Measurements from ENCODE around the gene NFATC2. TPM values are rescaled to one million over a fixed set of nuclear protein-coding genes. Genes with fewer than 3 reads are reported as not detected.

NFATC2 gene
- total and polyA plus RNA-seq, 8 donors: 1.5 to 8.3 (median 4.3) TPM

- Histone ChIP-seq H3K27me3 (no peaks in the 10 kb centered on the region), H3K4me3 (no peak overlapping the region), H3K4me1 (no peaks in the 10 kb centered on the region), H3K27ac (no peak overlapping the region), H3K36me3 (no peaks in the 10 kb centered on the region), H3K9me3 (no peaks in the 10 kb centered on the region)
- 87 to 88% methylated on average over 4 of the region's 4 CpGs for WGBS, 2 donors
- no peak for TF ChIP-seq CTCF (IDR thresholded peaks at IDR 0.05)
- FAIRE-seq (no peak), ATAC-seq (no peak), DNase-seq (no peak)
- intact Hi-C loops (cut with DNase I): no loop called here
Observed at GRCh38 chr20:51585148-51585547, 42.6 kb upstream of the NFATC2 start.

- no peaks in the 10 kb centered on the region for H3K9me3 ChIP-seq
- ATAC-seq (no peak), DNase-seq (no peak), FAIRE-seq (no peak)
- no peaks in the 10 kb centered on the region for H3K36me3 ChIP-seq
- H3K4me3 ChIP-seq: no peak overlapping the region
- intact Hi-C loops (cut with DNase I): no loop called here
- H3K27ac ChIP-seq: no peak overlapping the region
- H3K27me3 ChIP-seq: no peaks in the 10 kb centered on the region
- 87 to 92% methylated on average over 4 of the region's 4 CpGs for WGBS, 2 donors
- TF ChIP-seq CTCF (IDR thresholded peaks at IDR 0.05): no peak
- H3K4me1 ChIP-seq: no peaks in the 10 kb centered on the region
Observed at GRCh38 chr20:51584737-51585136, 42.2 kb upstream of the NFATC2 start.

GRCh38 chr20:51584116-51584515 is 41.6 kb upstream of the NFATC2 start:
- no peaks in the 10 kb centered on the region for H3K4me1 ChIP-seq
- DNase-seq: no peak
- no peaks in the 10 kb centered on the region for H3K9me3 ChIP-seq
- no peaks in the 10 kb centered on the region for H3K27me3 ChIP-seq
- TF ChIP-seq CTCF (IDR thresholded peaks at IDR 0.05): no peak
- intact Hi-C loops (cut with DNase I): no loop called here
- no peaks in the 10 kb centered on the region for H3K36me3 ChIP-seq
- no peak overlapping the region for H3K27ac ChIP-seq
- ATAC-seq: no peak
- no peak for FAIRE-seq
- WGBS, 2 donors: 81 to 84% methylated on average over 8 of the region's 8 CpGs
- no peak overlapping the region for H3K4me3 ChIP-seq

- Histone ChIP-seq H3K4me1 (no peaks in the 10 kb centered on the region), H3K36me3 (no peaks in the 10 kb centered on the region), H3K27ac (no peak overlapping the region), H3K9me3 (no peaks in the 10 kb centered on the region), H3K27me3 (no peaks in the 10 kb centered on the region), H3K4me3 (no peak overlapping the region)
- no peak for DNase-seq
- no peak for ATAC-seq
- 87 to 91% methylated on average over 14 of the region's 14 CpGs for WGBS, 2 donors
- no peak for FAIRE-seq
- intact Hi-C loops (cut with DNase I): no loop called here
- TF ChIP-seq CTCF (IDR thresholded peaks at IDR 0.05): no peak
Observed at GRCh38 chr20:51583499-51583898, 41.0 kb upstream of the NFATC2 start.

- Histone ChIP-seq H3K9me3 (no peaks in the 10 kb centered on the region), H3K27me3 (no peaks in the 10 kb centered on the region), H3K4me3 (no peak overlapping the region), H3K27ac (no peak overlapping the region), H3K36me3 (no peaks in the 10 kb centered on the region), H3K4me1 (no peaks in the 10 kb centered on the region)
- intact Hi-C loops (cut with DNase I): no loop called here
- WGBS, 2 donors: 62 to 66% methylated on average over 13 of the region's 13 CpGs
- no peak for FAIRE-seq
- no peak for ATAC-seq
- no peak for DNase-seq
- no peak for TF ChIP-seq CTCF (IDR thresholded peaks at IDR 0.05)
Observed at GRCh38 chr20:51583073-51583472, 40.6 kb upstream of the NFATC2 start.

Data from pancreas (tissue), 10 donors.